ENCODE measurements around the gene EEIG1.

GRCh38 chr9:127968700-127969383 is 11.9 kb downstream of the EEIG1 start:
- TF ChIP-seq CTCF (conservative IDR thresholded peaks at IDR 0.05; ENCODE audit: low read depth, low read length), result no peak
- TF ChIP-seq POLR2A (IDR thresholded peaks at IDR 0.05; ENCODE audit: low read depth, low read length), result peak; percentile 41; the same call in 1 of the 2 replicates
- no peak for TF ChIP-seq RCOR1 (IDR thresholded peaks at IDR 0.05; ENCODE audit: insufficient replicate concordance, low read length)
- TF ChIP-seq RAD21 (IDR thresholded peaks at IDR 0.05; ENCODE audit: low read length), result no peak
- no peak for TF ChIP-seq RFX5 (IDR thresholded peaks at IDR 0.05; ENCODE audit: low read depth, low read length)
- no peak for TF ChIP-seq MAZ (IDR thresholded peaks at IDR 0.05; ENCODE audit: borderline replicate concordance, low read depth, low read length)
- 0 out of 2 replicates have a peak, but pooled peaks have one; percentile 25 for TF ChIP-seq BHLHE40 (IDR thresholded peaks at IDR 0.05; ENCODE audit: low read depth, low read length)
- TF ChIP-seq SMC3 (IDR thresholded peaks at IDR 0.05; ENCODE audit: low read depth, low read length), result no peak
- no peak for TF ChIP-seq CEBPB (IDR thresholded peaks at IDR 0.05; ENCODE audit: low read depth, low read length)
- no peak for TF ChIP-seq MAFK (IDR thresholded peaks at IDR 0.05; ENCODE audit: low read depth, low read length)
